IMR-90 (cell line): ENCODE results near the gene ZNF385D. TPM values are rescaled to one million over a fixed set of nuclear protein-coding genes. Genes with fewer than 3 reads are reported as not detected.
"Not testable (repeated sequence)": the region's sequence is repeated elsewhere in the genome, so short reads cannot be mapped to it uniquely, and the experiment has no call there.

Experiments used
- ATAC-seq: fragments of 200-7000 bp; cut with Tn5 transposase; 2 replicates; pipeline ENCODE4 v1.9.1; 2020; ENCODE audit warnings: low read depth, mild to moderate bottlenecking, moderate library complexity
- BruUV-seq: library from RNA; stranded (reverse); fragments of 400-500 nt; replicated peaks from 2 replicates; lab custom pipeline; 2021; lab: Mats Ljungman, UMichigan
- CTCF ChIA-PET: fragments of 300-600 bp; formaldehyde crosslinking; extraction: SDS; loops from one replicate; lab custom pipeline; 2021; ENCODE audit warnings: antibody characterized with exemption; lab: Yijun Ruan, JAX
- POLR2A ChIA-PET: fragments of 300-600 bp; sonication (Branson Sonifier 250); formaldehyde crosslinking; loops from one replicate; lab custom pipeline; 2022; ENCODE audit warnings: antibody characterized with exemption; ENCODE audit not compliant: unreplicated experiment; lab: Charles Lee
- DNase-seq: peaks from one replicate; pipeline ENCODE4 v3.0.0; 2013
- H2AFZ ChIP-seq: replicated peaks from 2 replicates; pipeline ENCODE3; 2013; ENCODE audit warnings: low read length, mild to moderate bottlenecking; ENCODE audit not compliant: poor library complexity
- H2AK5ac ChIP-seq: 2 replicates; pipeline ENCODE4 v1.6.1; 2013; ENCODE audit warnings: low read depth, low read length, inconsistent platforms
- H2AK9ac ChIP-seq: replicated peaks from 2 replicates; pipeline ENCODE3; 2013; ENCODE audit warnings: mild to moderate bottlenecking, low read depth, low read length, moderate library complexity; ENCODE audit not compliant: poor library complexity
- H2BK120ac ChIP-seq: 2 replicates; pipeline ENCODE4 v1.6.1; 2013; ENCODE audit warnings: low read depth, low read length, inconsistent platforms
- H2BK15ac ChIP-seq: 3 replicates; pipeline ENCODE4 v1.6.1; 2013; ENCODE audit warnings: low read depth, low read length, inconsistent platforms
- H2BK20ac ChIP-seq: 2 replicates; pipeline ENCODE4 v1.6.1; 2013; ENCODE audit warnings: low read depth, mild to moderate bottlenecking, inconsistent platforms, low read length, moderate library complexity
- H2BK5ac ChIP-seq: 2 replicates; pipeline ENCODE4 v1.6.1; 2013; ENCODE audit warnings: mild to moderate bottlenecking, low read depth, low read length, inconsistent platforms; ENCODE audit not compliant: poor library complexity, severe bottlenecking
- H3K14ac ChIP-seq: replicated peaks from 2 replicates; pipeline ENCODE4 v1.6.1; 2013; ENCODE audit warnings: low read depth, low read length, inconsistent platforms
- H3K18ac ChIP-seq: 2 replicates; pipeline ENCODE4 v1.6.1; 2013; ENCODE audit warnings: low read depth, low read length, control low read depth
- H3K23ac ChIP-seq: 2 replicates; pipeline ENCODE4 v1.6.1; 2013; ENCODE audit warnings: low read depth, low read length, inconsistent platforms
- H3K27ac ChIP-seq: 2 replicates; pipeline ENCODE4 v1.5.1; 2013; ENCODE audit warnings: mild to moderate bottlenecking, control low read depth, low read length; ENCODE audit not compliant: insufficient read depth
- H3K27me3 ChIP-seq: 2 replicates; pipeline ENCODE4 v1.6.1; 2013; ENCODE audit warnings: low read length; ENCODE audit not compliant: control insufficient read depth, insufficient read depth
- H3K36me3 ChIP-seq: 2 replicates; pipeline ENCODE4 v1.6.1; 2013; ENCODE audit warnings: low read length, mixed read lengths; ENCODE audit not compliant: control insufficient read depth, insufficient read depth
- H3K4ac ChIP-seq: 2 replicates; pipeline ENCODE4 v1.6.1; 2013; ENCODE audit warnings: low read depth, low read length, inconsistent platforms
- H3K4me1 ChIP-seq: 2 replicates; pipeline ENCODE4 v1.6.1; 2013; ENCODE audit warnings: low read length, mixed read lengths; ENCODE audit not compliant: control insufficient read depth, insufficient read depth
- H3K4me2 ChIP-seq: 2 replicates; pipeline ENCODE4 v1.6.1; 2013; ENCODE audit warnings: low read depth, mild to moderate bottlenecking, control low read depth, low read length, moderate library complexity
- H3K4me3 ChIP-seq: 2 replicates; pipeline ENCODE4 v1.5.1; 2013; ENCODE audit warnings: low read depth, mild to moderate bottlenecking, control low read depth, low read length, moderate library complexity; ENCODE audit not compliant: insufficient read depth
- H3K56ac ChIP-seq: 2 replicates; pipeline ENCODE4 v1.6.1; 2013; ENCODE audit warnings: low read length, inconsistent platforms; ENCODE audit not compliant: insufficient read depth; ENCODE audit errors: extremely low read depth
- H3K79me1 ChIP-seq, 2 experiments: 2 replicates each; pipeline ENCODE4 v1.6.1; 2013; ENCODE audit warnings: low read length in 2 of 2, inconsistent platforms in 1 of 2, low read depth in 1 of 2
- H3K9ac ChIP-seq: 2 replicates; pipeline ENCODE4 v1.6.1; 2013; ENCODE audit warnings: low read depth, low read length, control low read depth
- H3K9me1 ChIP-seq: 2 replicates; pipeline ENCODE4 v1.6.1; 2013; ENCODE audit warnings: low read length, inconsistent platforms; ENCODE audit not compliant: insufficient read depth
- H3K9me3 ChIP-seq: 2 replicates; pipeline ENCODE4 v1.6.1; 2013; ENCODE audit warnings: low read length; ENCODE audit not compliant: control insufficient read depth, insufficient read depth
- H4K20me1 ChIP-seq: 2 replicates; pipeline ENCODE4 v1.6.1; 2013; ENCODE audit warnings: low read length, inconsistent platforms; ENCODE audit not compliant: insufficient read depth
- H4K5ac ChIP-seq: 2 replicates; pipeline ENCODE4 v1.6.1; 2013; ENCODE audit warnings: mild to moderate bottlenecking, low read depth, low read length, control low read depth
- H4K8ac ChIP-seq, 2 experiments: 2 replicates each; pipeline ENCODE4 v1.6.1; 2013; ENCODE audit warnings: low read depth in 2 of 2, low read length in 2 of 2, control low read depth in 1 of 2, inconsistent platforms in 1 of 2
- H4K91ac ChIP-seq: 2 replicates; pipeline ENCODE4 v1.6.1; 2013; ENCODE audit warnings: low read depth, low read length, inconsistent platforms; ENCODE audit not compliant: insufficient read depth
- FOS ChIP-seq: fragments of 150-350 bp; IDR thresholded peaks from 2 replicates; pipeline ENCODE4 v1.6.1; 2016; ENCODE audit warnings: low read depth, low read length
- NFE2L2 ChIP-seq: fragments of 150-350 bp; IDR thresholded peaks from 2 replicates; pipeline ENCODE4 v1.6.1; 2016; ENCODE audit warnings: low read depth, mild to moderate bottlenecking, low read length
- WGBS, 2 experiments: methylation state at CpG; one replicate each; pipeline versions ENCODE4 v1.1.5 to v1.1.7; 2013; ENCODE audit warnings: missing lambda C conversion rate in 2 of 2; ENCODE audit not compliant: insufficient read length in 1 of 2; ENCODE audit errors: extremely low coverage in 2 of 2; 5-methylcytosine and 5-hydroxymethylcytosine counted together
- dilution Hi-C: fragments of 300-500 bp; cut with HindIII; formaldehyde crosslinking; loops from one replicate; pipeline ENCODE4 v1.14.3; 2018; ENCODE audit warnings: low sequenced_read_pairs; ENCODE audit not compliant: unreplicated experiment
- in situ Hi-C: fragments of 300-500 bp; cut with MboI; formaldehyde crosslinking; loops from 3 replicates; pipeline ENCODE4 v1.14.3; 2019; ENCODE audit warnings: low sequenced_read_pairs, inconsistent platforms, mixed read lengths
- intact Hi-C: fragments of 100-400 bp; cut with micrococcal nuclease; formaldehyde crosslinking; loops from 2 replicates; pipeline ENCODE4 v1.10.0; 2022
- polyA plus RNA-seq, 3 experiments: library from polyadenylated mRNA; depleted of rRNA; stranded (reverse); fragments of >200 nt; gene quantifications; 2 replicates each; pipeline ENCODE4 v1.2.3, GENCODE V29; 2012; ENCODE audit warnings: low replicate concordance in 1 of 3
- total RNA-seq: library from RNA; depleted of rRNA; stranded (reverse); fragments of >200 nt; gene quantifications from 2 replicates; pipeline ENCODE4 v1.2.3, GENCODE V29; 2012
- TF ChIP-seq, protein P1 (sequence below): fragments of 150-350 bp; IDR thresholded peaks from 2 replicates; pipeline ENCODE4 v1.6.1; 2017; ENCODE audit warnings: mild to moderate bottlenecking, antibody characterized with exemption, low read length, low read depth

Gene ZNF385D
- total and polyA plus RNA-seq, 2 of the 4 experiments (the other 2 are of a cell fraction) = 0.18 to 2.4 TPM

DNA sequence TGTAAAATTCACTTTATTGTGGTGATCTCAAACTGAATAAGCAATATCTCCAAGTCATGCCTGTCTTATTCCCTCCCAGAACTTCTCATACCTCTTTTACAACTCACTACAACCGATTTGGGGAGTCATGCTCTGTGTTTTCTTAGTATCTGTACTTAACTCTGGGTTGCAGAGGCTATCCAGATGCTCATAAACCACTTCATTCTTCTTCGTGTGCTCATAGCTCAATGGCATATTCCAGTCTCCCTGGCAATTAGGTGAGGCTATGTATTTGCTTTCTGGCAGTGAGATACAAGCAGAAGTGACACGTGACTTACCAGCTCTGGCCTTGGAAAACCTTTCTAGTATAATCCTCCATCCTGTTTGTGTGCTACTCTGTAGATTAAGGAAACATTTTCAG lies 360.9 kb downstream of the ZNF385D start:
- no peak overlapping the region for H3K56ac ChIP-seq

DNA sequence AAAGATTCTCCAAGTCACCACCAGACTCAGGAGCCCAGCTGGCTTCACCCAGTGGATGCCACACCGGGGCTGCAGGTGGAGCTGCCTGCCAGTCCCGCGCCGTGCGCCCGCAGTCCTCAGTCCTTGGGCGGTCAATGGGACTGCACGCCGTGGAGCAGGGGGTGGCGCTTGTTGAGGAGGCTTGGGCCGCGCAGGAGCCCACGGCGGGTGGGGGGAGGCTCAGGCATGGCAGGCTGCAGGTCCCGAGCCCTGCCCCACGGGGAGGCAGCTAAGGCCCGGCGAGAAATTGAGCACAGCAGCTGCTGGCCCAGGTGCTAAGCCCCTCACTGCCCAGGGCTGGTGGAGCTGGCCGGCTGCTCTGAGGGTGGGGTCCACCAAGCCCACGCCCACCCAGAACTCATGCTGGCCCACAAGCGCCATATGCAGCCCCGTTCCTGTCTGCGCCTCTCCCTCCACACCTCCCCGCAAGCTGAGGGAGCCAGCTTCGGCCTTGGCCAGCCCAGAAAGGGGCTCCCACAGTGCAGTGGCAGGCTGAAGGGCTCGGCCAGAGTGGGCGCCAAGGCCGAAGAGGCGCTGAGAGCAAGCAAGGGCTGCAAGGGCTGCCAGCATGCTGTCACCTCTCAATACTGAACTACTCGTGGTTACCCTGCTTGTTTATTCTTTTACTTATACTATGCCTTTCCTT lies 363.7 kb downstream of the ZNF385D start:
- ATAC-seq, intact Hi-C loops, H2BK20ac ChIP-seq: not testable (repeated sequence)

More for the DNA sequence above, 360.9 kb downstream of the ZNF385D start:
- H3K9me3 ChIP-seq = no peaks in the 10 kb centered on the region
- H3K4me2 ChIP-seq = no peak overlapping the region
- H3K36me3 ChIP-seq = no peaks in the 10 kb centered on the region
- H2BK15ac ChIP-seq = no peak overlapping the region
- no peaks in the 10 kb centered on the region for H4K20me1 ChIP-seq
- H4K8ac ChIP-seq = no peak overlapping the region
- H3K27ac ChIP-seq = no peak overlapping the region
- in situ Hi-C loops (no loop called here), intact Hi-C loops (no loop called here), dilution Hi-C loops (no loop called here)
- no peak overlapping the region for H2BK20ac ChIP-seq
- ATAC-seq (no peak), DNase-seq (peak; percentile 7)
- no peak overlapping the region for H3K14ac ChIP-seq
- H2AK5ac ChIP-seq = no peak overlapping the region
- ChIA-PET POLR2A (no interaction called here), CTCF (no interaction called here)
- no peak overlapping the region for H3K4ac ChIP-seq
- H2BK5ac ChIP-seq = no peak overlapping the region
- H3K18ac ChIP-seq = no peak overlapping the region
- no peaks in the 10 kb centered on the region for H3K4me1 ChIP-seq
- no peak overlapping the region for H4K91ac ChIP-seq
- H3K27me3 ChIP-seq = no peaks in the 10 kb centered on the region
- H3K9me1 ChIP-seq = no peaks in the 10 kb centered on the region
- no peak overlapping the region for H3K23ac ChIP-seq
- TF ChIP-seq, protein P1, sequence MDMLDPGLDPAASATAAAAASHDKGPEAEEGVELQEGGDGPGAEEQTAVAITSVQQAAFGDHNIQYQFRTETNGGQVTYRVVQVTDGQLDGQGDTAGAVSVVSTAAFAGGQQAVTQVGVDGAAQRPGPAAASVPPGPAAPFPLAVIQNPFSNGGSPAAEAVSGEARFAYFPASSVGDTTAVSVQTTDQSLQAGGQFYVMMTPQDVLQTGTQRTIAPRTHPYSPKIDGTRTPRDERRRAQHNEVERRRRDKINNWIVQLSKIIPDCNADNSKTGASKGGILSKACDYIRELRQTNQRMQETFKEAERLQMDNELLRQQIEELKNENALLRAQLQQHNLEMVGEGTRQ = no peak
- no peak for TF ChIP-seq NFE2L2
- no peak for TF ChIP-seq FOS
- no peaks in the 10 kb centered on the region for H3K79me1 ChIP-seq
- no TSS peak for BruUV-seq
- no peak overlapping the region for H3K9ac ChIP-seq
- H4K5ac ChIP-seq = no peak overlapping the region
- no peak overlapping the region for H2AFZ ChIP-seq
- H2BK120ac ChIP-seq = no peak overlapping the region
- no peak overlapping the region for H2AK9ac ChIP-seq
- no peak overlapping the region for H3K4me3 ChIP-seq
- no CpG with 5 or more reads among the region's 3 CpGs for WGBS, 2 experiments

More for the DNA sequence above, 363.7 kb downstream of the ZNF385D start:
- H3K23ac ChIP-seq, BruUV-seq, DNase-seq, H2BK5ac ChIP-seq, H4K91ac ChIP-seq, H3K4me3 ChIP-seq, H3K36me3 ChIP-seq, H3K14ac ChIP-seq, in situ Hi-C loops, H4K8ac ChIP-seq, H3K27ac ChIP-seq, H3K9me1 ChIP-seq, H4K5ac ChIP-seq, H3K9me3 ChIP-seq, H3K9ac ChIP-seq, H3K56ac ChIP-seq, H2BK15ac ChIP-seq, CTCF ChIA-PET, H4K20me1 ChIP-seq, dilution Hi-C loops, H3K4ac ChIP-seq, H3K4me1 ChIP-seq, H3K79me1 ChIP-seq, H2AK5ac ChIP-seq, H2AK9ac ChIP-seq, H2AFZ ChIP-seq, H3K18ac ChIP-seq, POLR2A ChIA-PET, H3K4me2 ChIP-seq, H3K27me3 ChIP-seq, H2BK120ac ChIP-seq: not testable (repeated sequence)
- WGBS, 2 experiments = 88% methylated on average over 5 of the region's 30 CpGs; no CpG with 5 or more reads in 1 of the 2 experiments
